SKM-1 treated with dmso at 0.1 percent for 144 hours (cell line): ENCODE data around the gene SDCCAG8.

Experiments used
- DNase-seq: peaks from one replicate; lab custom pipeline; 2025; ENCODE audit not compliant: unreplicated experiment; lab: John Stamatoyannopoulos, UW

SDCCAG8 gene

GRCh38 chr1:243280571-243281129, 24.8 kb downstream of the SDCCAG8 start:
- no peak for DNase-seq

DNA sequence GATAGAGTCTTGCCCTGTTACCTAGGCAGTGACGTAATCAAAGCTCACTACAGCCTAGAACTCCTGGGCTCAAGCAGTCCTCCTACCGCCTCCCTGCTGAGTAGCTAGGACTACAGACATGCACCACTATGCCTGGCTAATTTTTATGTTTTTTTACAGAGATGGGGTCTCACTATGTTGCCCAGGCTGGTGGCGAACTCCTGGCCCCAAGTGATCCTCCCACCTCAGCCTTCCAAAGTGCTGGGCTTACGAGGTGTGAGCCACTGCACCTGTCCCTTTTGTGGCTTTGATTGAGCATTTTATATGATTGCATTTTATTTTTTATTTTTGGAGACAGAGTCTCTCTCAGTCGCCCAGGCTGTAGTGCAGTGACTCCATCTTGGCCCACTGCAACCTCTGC, 25.8 kb downstream of the SDCCAG8 start:
- DNase-seq: no peak

- peak; percentile 61 for DNase-seq
Measured at GRCh38 chr1:243286409-243287122, 30.7 kb downstream of the SDCCAG8 start.

- DNase-seq: no peak
Measured at GRCh38 chr1:243287123-243287460, 31.3 kb downstream of the SDCCAG8 start.

- peak; percentile 99 for DNase-seq
Measured at GRCh38 chr1:243287652-243288051, 31.8 kb downstream of the SDCCAG8 start.

- no peak for DNase-seq
Measured at GRCh38 chr1:243288062-243288461, 32.2 kb downstream of the SDCCAG8 start.

- no peak for DNase-seq
Measured at GRCh38 chr1:243291292-243291691, 35.5 kb downstream of the SDCCAG8 start.

DNA sequence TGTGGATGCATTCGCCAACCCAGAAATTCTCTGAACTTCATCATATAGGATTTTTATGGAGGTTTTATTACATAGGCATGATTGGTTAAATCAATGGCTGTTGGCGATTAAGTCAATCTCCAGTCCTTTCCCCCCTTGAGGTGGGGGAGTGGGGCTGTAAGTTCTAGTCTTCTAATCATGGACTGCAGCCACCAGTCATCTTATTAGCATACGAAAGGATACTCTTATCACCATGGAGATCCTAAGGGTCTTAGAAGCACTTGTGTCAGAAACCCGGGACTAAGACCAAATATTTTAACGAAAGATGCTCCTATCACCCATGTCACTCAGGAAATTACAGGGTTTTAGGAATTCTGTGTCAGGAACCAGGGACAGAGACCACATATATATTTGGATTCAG, 36.3 kb downstream of the SDCCAG8 start:
- DNase-seq: no peak

- DNase-seq: no peak
Measured at GRCh38 chr1:243293941-243294722, 38.3 kb downstream of the SDCCAG8 start.

- DNase-seq: no peak
Measured at GRCh38 chr1:243294723-243295121, 38.9 kb downstream of the SDCCAG8 start.

- DNase-seq: no peak
Measured at GRCh38 chr1:243299069-243299468, 43.2 kb downstream of the SDCCAG8 start.

DNA sequence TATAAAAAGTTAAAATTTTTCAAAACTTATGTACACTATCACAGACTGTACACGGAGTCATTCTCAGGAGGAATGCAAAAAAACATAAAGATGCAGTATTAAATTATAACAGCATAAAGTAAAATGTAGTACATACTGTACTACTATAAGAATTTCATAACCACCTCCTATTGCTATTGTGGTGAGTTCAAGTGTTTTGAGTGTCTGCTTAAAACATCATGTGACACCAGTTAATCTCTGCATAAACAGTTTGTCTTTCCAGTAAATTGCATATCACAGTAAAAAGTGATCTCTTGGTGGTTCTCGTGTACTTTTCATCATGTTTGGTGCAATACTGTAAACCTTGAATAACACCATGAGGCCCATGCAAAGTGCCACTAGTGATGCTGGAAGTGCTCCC, 45.2 kb downstream of the SDCCAG8 start:
- no peak for DNase-seq

GRCh38 chr1:243311809-243312208, 56.0 kb downstream of the SDCCAG8 start:
- DNase-seq: no peak

DNA sequence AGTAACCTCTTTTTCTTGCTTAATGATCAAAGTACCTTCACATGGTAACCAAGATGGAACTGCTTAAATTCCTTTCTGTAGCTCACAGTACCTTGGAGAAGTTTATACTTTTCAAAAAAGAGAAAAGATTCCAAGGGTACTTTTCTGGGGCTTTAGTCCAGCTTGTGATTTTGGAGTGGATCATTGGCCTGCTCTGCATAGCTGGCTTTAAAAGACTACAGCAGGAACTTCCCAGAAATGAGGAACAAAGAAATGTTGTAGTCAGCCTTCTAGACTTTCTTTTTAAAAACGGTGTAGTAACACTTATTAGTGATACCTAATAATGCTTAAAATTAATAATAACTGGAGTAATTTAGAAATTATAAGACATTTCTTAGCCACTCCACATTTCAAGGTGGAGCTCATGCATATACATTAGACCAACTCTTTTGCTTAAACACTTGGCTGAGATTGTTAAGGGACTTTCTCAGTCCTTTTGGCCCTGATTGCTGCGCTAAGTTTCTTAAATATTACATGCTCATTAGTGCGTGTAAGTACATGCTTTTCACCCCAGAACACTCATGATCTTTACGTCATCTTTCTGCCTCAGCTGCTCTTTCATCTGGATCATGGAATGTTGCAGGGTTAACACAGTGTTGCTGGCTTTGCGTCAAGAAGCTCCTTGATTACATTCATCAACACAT, 57.3 kb downstream of the SDCCAG8 start:
- DNase-seq: no peak

GRCh38 chr1:243313635-243314536, 58.0 kb downstream of the SDCCAG8 start:
- no peak for DNase-seq

GRCh38 chr1:243315455-243315854, 59.6 kb downstream of the SDCCAG8 start:
- DNase-seq: no peak

- no peak for DNase-seq
Measured at GRCh38 chr1:243315893-243316292, 60.1 kb downstream of the SDCCAG8 start.

- DNase-seq: no peak
Measured at GRCh38 chr1:243316366-243316989, 60.6 kb downstream of the SDCCAG8 start.

DNA sequence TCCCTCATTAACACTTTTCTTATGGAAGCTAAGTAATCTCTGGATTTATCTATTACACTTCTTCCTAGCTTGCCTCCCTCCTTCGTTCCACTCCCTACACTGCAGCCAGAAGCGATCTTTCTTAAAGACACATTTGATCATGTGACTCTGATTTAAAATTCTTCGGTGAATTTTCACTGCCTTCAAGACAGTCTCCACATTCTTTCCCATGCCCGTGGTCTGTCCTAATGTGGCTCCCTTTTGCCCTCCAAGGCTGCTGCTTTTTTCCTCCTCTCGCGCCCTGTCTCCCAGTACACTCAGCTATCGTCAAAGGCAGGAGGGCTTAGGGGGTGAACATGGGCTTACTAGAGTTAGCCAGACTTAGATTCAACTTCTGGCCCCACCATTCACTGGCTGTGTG, 64.4 kb downstream of the SDCCAG8 start:
- no peak for DNase-seq

- no peak for DNase-seq
Measured at GRCh38 chr1:243322326-243322725, 66.5 kb downstream of the SDCCAG8 start.
